Activated gamma-delta T cell (primary cell): Measurements from ENCODE around the gene CDK12.
"Not testable (repeated sequence)": the region's sequence is repeated elsewhere in the genome, so short reads cannot be mapped to it uniquely, and the experiment has no call there.

Experiments
- DNase-seq: peaks from one replicate; lab custom pipeline; 2025; lab: John Stamatoyannopoulos, UW

CDK12 gene

GRCh38 chr17:39496921-39497320 lies 35.6 kb downstream of the CDK12 start:
- DNase-seq: not testable (repeated sequence)

- no peak for DNase-seq
These were observed 46.2 kb downstream of the CDK12 start for GRCh38 chr17:39507511-39507910.

GRCh38 chr17:39508987-39509386 lies 47.7 kb downstream of the CDK12 start:
- DNase-seq: no peak

- DNase-seq: no peak
These were observed 52.0 kb downstream of the CDK12 start for GRCh38 chr17:39513309-39513708.

GRCh38 chr17:39513915-39514314 lies 52.6 kb downstream of the CDK12 start:
- DNase-seq: no peak

GRCh38 chr17:39517224-39517623 lies 55.9 kb downstream of the CDK12 start:
- no peak for DNase-seq

GRCh38 chr17:39525801-39526506 lies 64.7 kb downstream of the CDK12 start:
- no peak for DNase-seq

GRCh38 chr17:39527220-39527813 lies 66.0 kb downstream of the CDK12 start:
- DNase-seq: no peak

- DNase-seq: no peak
These were observed 68.2 kb downstream of the CDK12 start for GRCh38 chr17:39529455-39529854.

GRCh38 chr17:39530513-39530912 lies 69.2 kb downstream of the CDK12 start:
- no peak for DNase-seq

- no peak for DNase-seq
These were observed 70.0 kb downstream of the CDK12 start for GRCh38 chr17:39531252-39531651.

- no peak for DNase-seq
These were observed 72.6 kb downstream of the CDK12 start for GRCh38 chr17:39533891-39534290.

GRCh38 chr17:39534768-39535405 lies 73.6 kb downstream of the CDK12 start:
- no peak for DNase-seq

GRCh38 chr17:39536468-39536867 lies 75.2 kb downstream of the CDK12 start:
- DNase-seq: no peak

- not testable (repeated sequence) for DNase-seq
These were observed 76.1 kb downstream of the CDK12 start for GRCh38 chr17:39537364-39537763.

- no peak for DNase-seq
These were observed 77.6 kb downstream of the CDK12 start for GRCh38 chr17:39538866-39539265.

- DNase-seq: no peak
These were observed 79.3 kb downstream of the CDK12 start for GRCh38 chr17:39540611-39541010.

- DNase-seq: no peak
These were observed 80.4 kb downstream of the CDK12 start for GRCh38 chr17:39541652-39542051.

GRCh38 chr17:39543176-39543575 lies 81.9 kb downstream of the CDK12 start:
- DNase-seq: no peak

GRCh38 chr17:39543664-39544063 lies 82.4 kb downstream of the CDK12 start:
- DNase-seq: no peak

GRCh38 chr17:39544361-39544760 lies 83.1 kb downstream of the CDK12 start:
- DNase-seq: not testable (repeated sequence)

GRCh38 chr17:39547713-39548478 lies 86.6 kb downstream of the CDK12 start:
- DNase-seq: peak; percentile 39
